ENCODE results near the gene IFIT1B. TPM values are rescaled to one million over a fixed set of nuclear protein-coding genes. Genes with fewer than 3 reads are reported as not detected.
A peak's percentile ranks its signal among the peaks of the same experiment; 100 is the strongest.
"Not testable (repeated sequence)": the region's sequence is repeated elsewhere in the genome, so short reads cannot be mapped to it uniquely, and the experiment has no call there.

IFIT1B gene
- 0.38 TPM for total RNA-seq
- 0.07 TPM for polyA plus RNA-seq
- long read RNA-seq, donor 1, result 0 reads
- long read RNA-seq, donor 2, result 0 reads
- long read RNA-seq, donor 3, result 0 reads
- long read RNA-seq, donor 4, result 0 reads
- long read RNA-seq, donor 5, result 0 reads
- long read RNA-seq, donor 6, result 0 reads
- long read RNA-seq, donor 7, result 0 reads
- long read RNA-seq, donor 8, result 0 reads
- long read RNA-seq, donor 9, result 0 reads
- long read RNA-seq, donor 10, result 0 reads

GRCh38 chr10:89377705-89378637 is at the start of gene IFIT1B:
Gene IFIT1B (plus strand): TSS chr10:89378056. CDS start chr10:89378136, 80 bp downstream.
- 96% methylated on average over 5 of the region's 5 CpGs for WGBS
- Histone ChIP-seq H3K27me3 (ENCODE audit: control insufficient read depth in 2 of 2, insufficient read depth in 1 of 2, low read length in 1 of 2) (no peaks in the 10 kb centered on the region), H3K9me3 (ENCODE audit: control insufficient read depth in 2 of 2, insufficient read depth in 1 of 2, low read length in 1 of 2) (no peaks in the 10 kb centered on the region), H3K4me1 (ENCODE audit: control insufficient read depth in 2 of 2, insufficient read depth in 2 of 2, low read length in 2 of 2) (peaks cover 0 to 3% of the 10 kb centered on the region in 2 donors), H3K27ac (ENCODE audit: low read depth in 1 of 2, low read length in 1 of 2) (no peak within 1 kb of the TSS), H3K36me3 (ENCODE audit: control insufficient read depth in 2 of 2, insufficient read depth in 2 of 2, low read length in 1 of 2) (no peaks in the 10 kb centered on the region), H3K4me3 (ENCODE audit: low read length in 2 of 2) (no peak within 1 kb of the TSS)
- no peak for DNase-seq (ENCODE audit: low read depth in 6 of 9, low spot score in 9 of 9)

GRCh38 chr10:89329151-89329550 is 48.7 kb upstream of the IFIT1B start:
- H3K27ac ChIP-seq (ENCODE audit: low read depth in 1 of 2, low read length in 1 of 2), result no peak overlapping the region
- H3K36me3 ChIP-seq (ENCODE audit: control insufficient read depth in 2 of 2, insufficient read depth in 2 of 2, low read length in 1 of 2), result no peaks in the 10 kb centered on the region
- no peaks in the 10 kb centered on the region for H3K27me3 ChIP-seq (ENCODE audit: control insufficient read depth in 2 of 2, insufficient read depth in 1 of 2, low read length in 1 of 2)
- no peak for DNase-seq (ENCODE audit: low read depth in 6 of 9, low spot score in 9 of 9)
- 96% methylated on average over 2 of the region's 2 CpGs for WGBS
- H3K9me3 ChIP-seq (ENCODE audit: control insufficient read depth in 2 of 2, insufficient read depth in 1 of 2, low read length in 1 of 2), result no peaks in the 10 kb centered on the region
- peaks cover 11 to 44% of the 10 kb centered on the region in 2 donors for H3K4me1 ChIP-seq (ENCODE audit: control insufficient read depth in 2 of 2, insufficient read depth in 2 of 2, low read length in 2 of 2)
- no peak overlapping the region for H3K4me3 ChIP-seq (ENCODE audit: low read length in 2 of 2)

- H3K27ac ChIP-seq (ENCODE audit: low read depth in 1 of 2, low read length in 1 of 2); H3K27me3 ChIP-seq (ENCODE audit: control insufficient read depth in 2 of 2, insufficient read depth in 1 of 2, low read length in 1 of 2); H3K4me3 ChIP-seq (ENCODE audit: low read length in 2 of 2); DNase-seq (ENCODE audit: low read depth in 6 of 9, low spot score in 9 of 9); H3K36me3 ChIP-seq (ENCODE audit: control insufficient read depth in 2 of 2, insufficient read depth in 2 of 2, low read length in 1 of 2); H3K9me3 ChIP-seq (ENCODE audit: control insufficient read depth in 2 of 2, insufficient read depth in 1 of 2, low read length in 1 of 2): not testable (repeated sequence)
- WGBS, result 96% methylated on average over 2 of the region's 3 CpGs
- H3K4me1 ChIP-seq (ENCODE audit: control insufficient read depth in 2 of 2, insufficient read depth in 2 of 2, low read length in 2 of 2), result peaks cover 11 to 51% of the 10 kb centered on the region in 2 donors
These were observed 47.8 kb upstream of the IFIT1B start for GRCh38 chr10:89330014-89330413.

GRCh38 chr10:89330537-89331212 is 47.2 kb upstream of the IFIT1B start:
- H3K36me3 ChIP-seq (ENCODE audit: control insufficient read depth in 2 of 2, insufficient read depth in 2 of 2, low read length in 1 of 2), result no peaks in the 10 kb centered on the region
- H3K27ac ChIP-seq (ENCODE audit: low read depth in 1 of 2, low read length in 1 of 2), result no peak overlapping the region
- no peak overlapping the region for H3K4me3 ChIP-seq (ENCODE audit: low read length in 2 of 2)
- DNase-seq (ENCODE audit: low read depth in 6 of 9, low spot score in 9 of 9), result no peak
- peaks cover 4 to 8% of the 10 kb centered on the region in 2 donors for H3K27me3 ChIP-seq (ENCODE audit: control insufficient read depth in 2 of 2, insufficient read depth in 1 of 2, low read length in 1 of 2)
- peaks cover 11 to 51% of the 10 kb centered on the region in 2 donors for H3K4me1 ChIP-seq (ENCODE audit: control insufficient read depth in 2 of 2, insufficient read depth in 2 of 2, low read length in 2 of 2)
- no peaks in the 10 kb centered on the region for H3K9me3 ChIP-seq (ENCODE audit: control insufficient read depth in 2 of 2, insufficient read depth in 1 of 2, low read length in 1 of 2)

GRCh38 chr10:89331487-89332122 is 46.3 kb upstream of the IFIT1B start:
- peak overlapping the region; percentile 66 to 70 for H3K27ac ChIP-seq (ENCODE audit: low read depth in 1 of 2, low read length in 1 of 2)
- H3K4me1 ChIP-seq (ENCODE audit: control insufficient read depth in 2 of 2, insufficient read depth in 2 of 2, low read length in 2 of 2), result peaks cover 11 to 51% of the 10 kb centered on the region in 2 donors
- WGBS, result 91% methylated on average over 14 of the region's 14 CpGs
- H3K9me3 ChIP-seq (ENCODE audit: control insufficient read depth in 2 of 2, insufficient read depth in 1 of 2, low read length in 1 of 2); DNase-seq (ENCODE audit: low read depth in 6 of 9, low spot score in 9 of 9); H3K4me3 ChIP-seq (ENCODE audit: low read length in 2 of 2); H3K27me3 ChIP-seq (ENCODE audit: control insufficient read depth in 2 of 2, insufficient read depth in 1 of 2, low read length in 1 of 2); H3K36me3 ChIP-seq (ENCODE audit: control insufficient read depth in 2 of 2, insufficient read depth in 2 of 2, low read length in 1 of 2): not testable (repeated sequence)

GRCh38 chr10:89332123-89332633 is 45.7 kb upstream of the IFIT1B start:
- Histone ChIP-seq H3K36me3 (ENCODE audit: control insufficient read depth in 2 of 2, insufficient read depth in 2 of 2, low read length in 1 of 2) (no peaks in the 10 kb centered on the region), H3K4me1 (ENCODE audit: control insufficient read depth in 2 of 2, insufficient read depth in 2 of 2, low read length in 2 of 2) (peaks cover 11 to 50% of the 10 kb centered on the region in 2 donors), H3K4me3 (ENCODE audit: low read length in 2 of 2) (peak overlapping the region; percentile 17 to 37), H3K27me3 (ENCODE audit: control insufficient read depth in 2 of 2, insufficient read depth in 1 of 2, low read length in 1 of 2) (peaks cover 4 to 8% of the 10 kb centered on the region in 2 donors), H3K27ac (ENCODE audit: low read depth in 1 of 2, low read length in 1 of 2) (peak overlapping the region; percentile 66 to 70), H3K9me3 (ENCODE audit: control insufficient read depth in 2 of 2, insufficient read depth in 1 of 2, low read length in 1 of 2) (no peaks in the 10 kb centered on the region)
- WGBS, result 15% methylated on average over 5 of the region's 5 CpGs
- DNase-seq (ENCODE audit: low read depth in 6 of 9, low spot score in 9 of 9), result peak in 8 of 9 donors; percentile 21 to 79 (median 47)

GRCh38 chr10:89335226-89335625 is 42.6 kb upstream of the IFIT1B start:
- Histone ChIP-seq H3K9me3 (ENCODE audit: control insufficient read depth in 2 of 2, insufficient read depth in 1 of 2, low read length in 1 of 2) (no peaks in the 10 kb centered on the region), H3K36me3 (ENCODE audit: control insufficient read depth in 2 of 2, insufficient read depth in 2 of 2, low read length in 1 of 2) (peaks cover 0 to 13% of the 10 kb centered on the region in 2 donors), H3K4me3 (ENCODE audit: low read length in 2 of 2) (no peak overlapping the region), H3K4me1 (ENCODE audit: control insufficient read depth in 2 of 2, insufficient read depth in 2 of 2, low read length in 2 of 2) (peaks cover 11 to 34% of the 10 kb centered on the region in 2 donors), H3K27ac (ENCODE audit: low read depth in 1 of 2, low read length in 1 of 2) (no peak overlapping the region), H3K27me3 (ENCODE audit: control insufficient read depth in 2 of 2, insufficient read depth in 1 of 2, low read length in 1 of 2) (peaks cover 4 to 8% of the 10 kb centered on the region in 2 donors)
- WGBS, result 95% methylated on average over 3 of the region's 3 CpGs
- no peak for DNase-seq (ENCODE audit: low read depth in 6 of 9, low spot score in 9 of 9)

- Histone ChIP-seq H3K36me3 (ENCODE audit: control insufficient read depth in 2 of 2, insufficient read depth in 2 of 2, low read length in 1 of 2) (peaks cover 0 to 13% of the 10 kb centered on the region in 2 donors), H3K27ac (ENCODE audit: low read depth in 1 of 2, low read length in 1 of 2) (no peak overlapping the region)
These were observed 41.6 kb upstream of the IFIT1B start for GRCh38 chr10:89336241-89336640.

More at GRCh38 chr10:89336241-89336640, 41.6 kb upstream of the IFIT1B start:
- H3K27me3 ChIP-seq (ENCODE audit: control insufficient read depth in 2 of 2, insufficient read depth in 1 of 2, low read length in 1 of 2), result peaks cover 4 to 8% of the 10 kb centered on the region in 2 donors
- no peak for DNase-seq (ENCODE audit: low read depth in 6 of 9, low spot score in 9 of 9)
- WGBS, result 96% methylated on average over 3 of the region's 3 CpGs
- no peak overlapping the region for H3K4me3 ChIP-seq (ENCODE audit: low read length in 2 of 2)
- H3K9me3 ChIP-seq (ENCODE audit: control insufficient read depth in 2 of 2, insufficient read depth in 1 of 2, low read length in 1 of 2), result no peaks in the 10 kb centered on the region
- peaks cover 11 to 32% of the 10 kb centered on the region in 2 donors for H3K4me1 ChIP-seq (ENCODE audit: control insufficient read depth in 2 of 2, insufficient read depth in 2 of 2, low read length in 2 of 2)
